Caco-2 (cell line): ENCODE data around the gene RHBDL2. TPM values are rescaled to one million over a fixed set of nuclear protein-coding genes. Genes with fewer than 3 reads are reported as not detected.

Experiments used
- BruUV-seq: library from RNA; stranded (reverse); fragments of 400-500 nt; replicated peaks from 2 replicates; lab custom pipeline; 2021; lab: Mats Ljungman, UMichigan
- CTCF ChIA-PET: fragments of 300-600 bp; sonication (Branson Sonifier 250); formaldehyde crosslinking; loops from one replicate; lab custom pipeline; 2022; ENCODE audit warnings: antibody characterized with exemption; lab: Charles Lee
- POLR2A ChIA-PET: fragments of 300-600 bp; sonication (Branson Sonifier 250); formaldehyde crosslinking; loops from one replicate; lab custom pipeline; 2022; ENCODE audit warnings: antibody characterized with exemption; lab: Charles Lee
- DNase-seq, 2 experiments: peaks; one replicate each; pipeline versions ENCODE4 v3.0.0 to v3.0.0-alpha.2; 2020 to 2022
- H3K27me3 ChIP-seq: replicated peaks from 2 replicates; pipeline ENCODE4 v1.6.0; 2011; ENCODE audit warnings: low read length; ENCODE audit not compliant: control insufficient read depth, insufficient read depth
- H3K36me3 ChIP-seq: 2 replicates; pipeline ENCODE4 v1.5.1; 2011; ENCODE audit warnings: low read length; ENCODE audit not compliant: control insufficient read depth, insufficient read depth
- H3K4me1 ChIP-seq: fragments of 250-450 bp; sonication (Bioruptor Pico); 2 replicates; pipeline ENCODE4 v1.5.1; 2020; ENCODE audit warnings: mild to moderate bottlenecking
- H3K4me3 ChIP-seq: 2 replicates; pipeline ENCODE4 v1.5.1; 2011; ENCODE audit warnings: low read depth, mild to moderate bottlenecking, control low read depth, low read length
- H3K9me3 ChIP-seq: fragments of 250-450 bp; sonication (Bioruptor Pico); 2 replicates; pipeline ENCODE4 v1.5.1; 2020; ENCODE audit warnings: mild to moderate bottlenecking, moderate library complexity
- H3K27ac Mint-ChIP-seq: one replicate; pipeline ENCODE4 v1.8.0; 2022; ENCODE audit warnings: mixed read lengths; ENCODE audit not compliant: unreplicated experiment
- H3K27me3 Mint-ChIP-seq: one replicate; pipeline ENCODE4 v1.8.0; 2022; ENCODE audit warnings: mixed read lengths; ENCODE audit not compliant: insufficient read depth, unreplicated experiment
- H3K36me3 Mint-ChIP-seq: one replicate; pipeline ENCODE4 v1.8.0; 2022; ENCODE audit warnings: mild to moderate bottlenecking, mixed read lengths; ENCODE audit not compliant: insufficient read depth, unreplicated experiment
- H3K4me1 Mint-ChIP-seq: one replicate; pipeline ENCODE4 v1.8.0; 2022; ENCODE audit warnings: low read depth, mixed read lengths; ENCODE audit not compliant: unreplicated experiment
- H3K4me3 Mint-ChIP-seq: one replicate; pipeline ENCODE4 v1.8.0; 2022; ENCODE audit warnings: mild to moderate bottlenecking, moderate library complexity, mixed read lengths; ENCODE audit not compliant: unreplicated experiment
- H3K9me3 Mint-ChIP-seq: one replicate; pipeline ENCODE4 v1.8.0; 2022; ENCODE audit warnings: mixed read lengths; ENCODE audit not compliant: unreplicated experiment
- intact Hi-C: fragments of 100-400 bp; cut with micrococcal nuclease; formaldehyde crosslinking; loops from one replicate; pipeline ENCODE4 v1.10.0; 2022; ENCODE audit not compliant: unreplicated experiment
- total RNA-seq: library from RNA; stranded (reverse); gene quantifications from 2 replicates; pipeline ENCODE4 v1.2.3, GENCODE V29; 2022
- TF ChIP-seq, protein P1 (sequence below), 2 experiments: fragments of 200-600 bp in 1 of 2; IDR thresholded peaks; 1 replicate in 1 of 2; 2 replicates in 1 of 2; pipeline versions ENCODE4 v1.5.1 to v1.8.0; 2011 to 2022; ENCODE audit warnings: antibody characterized with exemption in 1 of 2, control low read depth in 1 of 2, inconsistent platforms in 1 of 2, low read depth in 1 of 2, low read length in 1 of 2, mild to moderate bottlenecking in 1 of 2, moderate library complexity in 1 of 2; ENCODE audit not compliant: insufficient read depth in 1 of 2, severe bottlenecking in 1 of 2, unreplicated experiment in 1 of 2

RHBDL2 gene
- total RNA-seq, 1 experiment from 2014 or later = not detected

GRCh38 chr1:38873027-38873969, 68.3 kb downstream of the RHBDL2 start, which contains the start of gene MYCBP:
MYCBP (minus strand) TSS chr1:38873348; CDS start chr1:38873305, 43 bp downstream.
- peak; percentile 93 to 94 for DNase-seq

GRCh38 chr1:38872401-38873026, 69.1 kb downstream of the RHBDL2 start:
- DNase-seq = peak in 1 of 2 experiments; percentile 8
- CTCF ChIA-PET = no interaction called here
- no TSS peak for BruUV-seq
- Histone ChIP-seq H3K27me3 (no peaks in the 10 kb centered on the region), H3K4me1 (no peaks in the 10 kb centered on the region), H3K4me3 (peak overlapping the region; percentile 59), H3K36me3 (no peaks in the 10 kb centered on the region), H3K9me3 (no peaks in the 10 kb centered on the region)
- no peaks in the 10 kb centered on the region for H3K9me3 Mint-ChIP-seq
- no peaks in the 10 kb centered on the region for H3K27me3 Mint-ChIP-seq
- no peak overlapping the region for H3K27ac Mint-ChIP-seq
- POLR2A ChIA-PET = no interaction called here
- H3K4me1 Mint-ChIP-seq = peaks cover 7% of the 10 kb centered on the region
- H3K4me3 Mint-ChIP-seq = peak overlapping the region; percentile 78
- TF ChIP-seq, protein P1, sequence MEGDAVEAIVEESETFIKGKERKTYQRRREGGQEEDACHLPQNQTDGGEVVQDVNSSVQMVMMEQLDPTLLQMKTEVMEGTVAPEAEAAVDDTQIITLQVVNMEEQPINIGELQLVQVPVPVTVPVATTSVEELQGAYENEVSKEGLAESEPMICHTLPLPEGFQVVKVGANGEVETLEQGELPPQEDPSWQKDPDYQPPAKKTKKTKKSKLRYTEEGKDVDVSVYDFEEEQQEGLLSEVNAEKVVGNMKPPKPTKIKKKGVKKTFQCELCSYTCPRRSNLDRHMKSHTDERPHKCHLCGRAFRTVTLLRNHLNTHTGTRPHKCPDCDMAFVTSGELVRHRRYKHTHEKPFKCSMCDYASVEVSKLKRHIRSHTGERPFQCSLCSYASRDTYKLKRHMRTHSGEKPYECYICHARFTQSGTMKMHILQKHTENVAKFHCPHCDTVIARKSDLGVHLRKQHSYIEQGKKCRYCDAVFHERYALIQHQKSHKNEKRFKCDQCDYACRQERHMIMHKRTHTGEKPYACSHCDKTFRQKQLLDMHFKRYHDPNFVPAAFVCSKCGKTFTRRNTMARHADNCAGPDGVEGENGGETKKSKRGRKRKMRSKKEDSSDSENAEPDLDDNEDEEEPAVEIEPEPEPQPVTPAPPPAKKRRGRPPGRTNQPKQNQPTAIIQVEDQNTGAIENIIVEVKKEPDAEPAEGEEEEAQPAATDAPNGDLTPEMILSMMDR (IDR thresholded peaks at IDR 0.05; ENCODE audit: insufficient read depth in 1 of 2, low read depth in 1 of 2, low read length in 1 of 2, severe bottlenecking in 1 of 2, unreplicated experiment in 1 of 2) = no peak
- H3K36me3 Mint-ChIP-seq = peaks cover 13% of the 10 kb centered on the region
- intact Hi-C loops = loop anchor here (5.0 to 10.0 kb wide), 2 partner anchors 95 to 222 kb away; no protein-coding TSS in a partner anchor

More at GRCh38 chr1:38873027-38873969, 68.3 kb downstream of the RHBDL2 start, which contains the start of gene MYCBP:
- H3K27me3 Mint-ChIP-seq = no peaks in the 10 kb centered on the region
- H3K4me3 Mint-ChIP-seq = peak within 1 kb of the TSS; percentile 78
- ChIA-PET POLR2A (interaction anchor here (0.6 to 0.7 kb wide), 2 partner anchors 8 to 117 kb away, joined by 4 to 10 read pairs; no protein-coding TSS in a partner anchor), CTCF (no interaction called here)
- intact Hi-C loops = loop anchor here (5.0 to 10.0 kb wide), 2 partner anchors 94 to 222 kb away; no protein-coding TSS in a partner anchor
- no peaks in the 10 kb centered on the region for H3K36me3 ChIP-seq
- H3K36me3 Mint-ChIP-seq = peaks cover 6% of the 10 kb centered on the region
- BruUV-seq = no TSS peak
- no peaks in the 10 kb centered on the region for H3K9me3 ChIP-seq
- peak within 1 kb of the TSS; percentile 59 for H3K4me3 ChIP-seq
- H3K27me3 ChIP-seq = no peaks in the 10 kb centered on the region
- H3K4me1 Mint-ChIP-seq = peaks cover 7% of the 10 kb centered on the region
- no peaks in the 10 kb centered on the region for H3K9me3 Mint-ChIP-seq
- no peak within 1 kb of the TSS for H3K27ac Mint-ChIP-seq
- TF ChIP-seq, protein P1 (IDR thresholded peaks at IDR 0.05; ENCODE audit: insufficient read depth in 1 of 2, low read depth in 1 of 2, low read length in 1 of 2, severe bottlenecking in 1 of 2, unreplicated experiment in 1 of 2) = no peak
- no peaks in the 10 kb centered on the region for H3K4me1 ChIP-seq

DNA sequence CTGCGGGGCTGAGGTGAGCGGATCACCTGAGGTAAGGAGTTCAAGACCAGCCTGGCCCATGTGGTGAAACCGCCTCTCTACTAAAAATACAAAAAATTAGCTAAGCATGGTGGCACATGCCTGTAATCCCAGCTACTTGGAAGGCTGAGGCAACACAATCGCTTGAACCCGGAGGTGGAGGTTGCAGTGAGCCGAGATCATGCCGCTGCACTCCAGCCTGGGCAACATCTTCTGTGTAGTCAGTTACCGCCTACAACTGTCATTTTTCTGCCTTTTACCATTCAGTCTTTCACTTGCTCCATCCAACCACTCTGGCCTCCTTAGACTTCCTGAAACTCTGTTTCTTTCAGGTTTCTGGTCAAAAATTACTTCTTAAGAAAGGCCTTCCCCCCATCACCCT, 70.6 kb downstream of the RHBDL2 start:
- intact Hi-C loops = loop anchor here (5.0 to 10.0 kb wide), 2 partner anchors 96 to 224 kb away; no protein-coding TSS in a partner anchor
- CTCF ChIA-PET = no interaction called here

More for the DNA sequence above, 70.6 kb downstream of the RHBDL2 start:
- H3K4me1 ChIP-seq = no peaks in the 10 kb centered on the region
- TF ChIP-seq, protein P1 (IDR thresholded peaks at IDR 0.05; ENCODE audit: insufficient read depth in 1 of 2, low read depth in 1 of 2, low read length in 1 of 2, severe bottlenecking in 1 of 2, unreplicated experiment in 1 of 2) = no peak
- no peaks in the 10 kb centered on the region for H3K9me3 ChIP-seq
- Mint-ChIP-seq H3K4me1 (peaks cover 7% of the 10 kb centered on the region), H3K27ac (no peak overlapping the region), H3K36me3 (peaks cover 18% of the 10 kb centered on the region), H3K27me3 (no peaks in the 10 kb centered on the region), H3K9me3 (no peaks in the 10 kb centered on the region), H3K4me3 (no peak overlapping the region)
- H3K36me3 ChIP-seq = no peaks in the 10 kb centered on the region
- no peak overlapping the region for H3K4me3 ChIP-seq
- POLR2A ChIA-PET = no interaction called here
- BruUV-seq = no TSS peak
- no peaks in the 10 kb centered on the region for H3K27me3 ChIP-seq
- DNase-seq = no peak
